Loucy (cell line): ENCODE results near the gene SUCLG1.

ENCODE experiments used
- CTCF ChIP-seq: fragments of 200-600 bp; sonication (generic); conservative IDR thresholded peaks from 2 replicates; pipeline ENCODE4 v1.5.1; 2014; ENCODE audit warnings: mild to moderate bottlenecking, antibody characterized with exemption, low read length
- EZH2phosphoT487 ChIP-seq: fragments of 200-600 bp; IDR thresholded peaks from 2 replicates; pipeline ENCODE4 v1.6.1; 2018; ENCODE audit warnings: antibody characterized with exemption, mild to moderate bottlenecking, moderate library complexity, borderline replicate concordance

GRCh38 chr2:84498150-84498799 is 39.2 kb upstream of the SUCLG1 start:
- TF ChIP-seq CTCF (no peak), EZH2phosphoT487 (no peak)
